HG03280 (cell line): ENCODE measurements around the gene GLRB.
A peak's percentile ranks its signal among the peaks of the same experiment; 100 is the strongest.
"Not testable (repeated sequence)": the region's sequence is repeated elsewhere in the genome, so short reads cannot be mapped to it uniquely, and the experiment has no call there.

Experiments used
- ATAC-seq: cut with Tn5 transposase; IDR thresholded peaks from one replicate; pipeline ENCODE4 v1.9.1; 2021; ENCODE audit warnings: mild to moderate bottlenecking, moderate library complexity; ENCODE audit not compliant: unreplicated experiment

Gene GLRB

DNA sequence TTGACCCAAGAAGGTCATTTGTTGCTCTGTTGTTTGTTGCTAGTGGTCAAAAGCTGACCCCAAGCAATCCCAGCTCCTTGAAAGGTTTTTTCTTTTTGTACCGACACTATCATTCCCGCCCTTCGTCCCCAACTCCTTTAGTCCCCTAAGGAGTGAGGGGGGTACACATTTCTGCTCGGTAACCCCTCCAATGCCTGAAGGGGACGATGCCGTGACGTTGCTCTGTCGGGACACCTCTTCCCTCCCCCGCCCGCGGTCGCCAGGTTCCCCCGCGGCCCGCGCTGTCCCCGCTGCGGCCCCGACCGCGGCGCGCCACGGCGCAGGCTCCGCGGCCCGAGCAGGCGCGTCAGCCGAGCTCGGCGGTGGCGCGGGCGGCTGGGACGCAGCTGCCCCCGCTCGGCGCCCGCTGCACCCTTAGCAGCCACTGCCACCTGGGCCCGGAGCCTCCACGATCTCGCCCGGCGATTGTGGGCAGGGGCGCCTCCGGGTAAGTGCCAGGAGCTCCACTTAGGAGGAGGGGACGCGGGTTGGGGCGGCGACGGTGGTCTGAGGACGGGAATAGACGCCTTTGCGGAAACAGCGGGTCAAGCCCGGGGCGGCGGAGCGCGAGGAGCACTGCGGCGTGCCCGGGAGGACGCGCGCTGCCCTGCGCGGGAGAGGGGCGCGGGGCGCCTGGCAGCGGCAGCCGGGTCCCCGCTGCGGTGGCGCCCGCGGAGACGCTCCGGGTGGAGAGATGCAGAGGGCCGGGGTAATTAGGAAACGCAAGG, at the start of gene GLRB:
Gene GLRB, plus strand, starts transcription at position 340 of the 767 bp plus-strand sequence. CDS start 1,875 bp downstream, outside the sequence.
- no peak for ATAC-seq

DNA sequence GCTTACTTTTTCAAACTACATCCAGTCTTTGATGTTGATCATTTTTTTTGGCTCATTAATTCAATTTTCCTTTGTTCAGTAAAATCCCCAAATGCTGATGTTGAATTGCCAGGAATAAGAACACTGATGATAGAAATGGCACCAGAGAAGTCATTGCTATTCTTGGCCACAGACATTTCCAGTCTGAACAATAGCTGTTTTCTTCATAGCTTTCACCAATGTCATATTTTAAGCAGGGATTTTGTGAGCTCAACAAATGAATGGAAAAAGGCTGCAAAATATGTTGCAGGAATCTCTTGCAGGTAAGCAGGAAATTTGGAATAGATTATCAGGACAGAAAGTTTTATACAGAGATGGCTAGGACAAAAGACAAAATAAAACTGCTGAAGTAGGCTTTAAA, 40.5 kb upstream of the GLRB start:
- ATAC-seq: no peak

GRCh38 chr4:157040405-157040804, 35.5 kb upstream of the GLRB start:
- no peak for ATAC-seq

- no peak for ATAC-seq
Observed at GRCh38 chr4:157043131-157043530, 32.8 kb upstream of the GLRB start.

DNA sequence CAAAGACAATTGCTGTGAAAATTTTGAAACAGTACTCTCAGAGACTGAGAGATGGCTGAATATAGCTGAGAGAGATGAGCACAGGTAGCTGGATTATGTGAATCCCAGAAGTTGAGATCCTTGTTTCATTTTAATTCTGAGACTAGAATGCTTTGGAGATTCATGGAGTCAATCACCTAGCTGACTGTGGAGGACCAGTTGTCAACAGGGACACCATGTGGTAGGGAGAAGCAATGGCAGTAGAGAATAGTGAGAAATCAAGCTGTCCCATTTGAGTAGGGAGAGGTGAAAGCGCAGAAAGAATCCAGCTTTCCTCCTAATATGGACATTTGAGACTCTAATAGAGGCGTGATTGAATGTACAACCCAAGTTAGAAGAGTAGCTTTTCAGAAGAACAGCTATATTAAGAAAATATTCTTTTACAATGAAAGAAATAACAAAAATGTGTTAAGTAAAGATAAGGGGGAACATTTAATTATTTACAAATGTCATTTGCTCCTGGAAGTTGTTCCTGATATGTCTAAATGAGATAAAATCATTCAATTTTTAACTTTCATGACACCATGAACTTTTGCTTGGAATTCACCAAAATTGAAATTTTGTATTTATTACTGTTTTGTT, 30.3 kb upstream of the GLRB start:
- ATAC-seq: peak; percentile 58

DNA sequence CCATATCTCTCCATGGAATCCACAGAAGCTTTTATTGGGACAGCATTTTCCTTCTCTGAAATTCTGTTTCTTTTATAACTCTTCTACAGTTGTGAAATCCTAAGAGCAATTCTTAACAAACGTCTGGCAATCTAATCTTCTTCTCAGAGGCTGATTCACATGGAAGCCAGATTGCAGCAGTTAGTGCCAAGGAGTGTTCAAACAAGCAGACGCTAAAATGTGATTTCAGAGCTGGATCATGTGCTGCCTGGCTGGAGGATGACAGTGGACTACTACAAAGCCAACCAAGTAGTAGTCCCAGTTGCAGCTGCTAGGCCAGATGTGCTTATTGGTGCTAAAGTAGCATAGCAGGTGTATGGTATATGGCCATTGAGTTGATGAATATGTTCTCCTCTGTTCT, 27.7 kb upstream of the GLRB start:
- ATAC-seq: no peak

- no peak for ATAC-seq
Observed at GRCh38 chr4:157050561-157050960, 25.4 kb upstream of the GLRB start.

DNA sequence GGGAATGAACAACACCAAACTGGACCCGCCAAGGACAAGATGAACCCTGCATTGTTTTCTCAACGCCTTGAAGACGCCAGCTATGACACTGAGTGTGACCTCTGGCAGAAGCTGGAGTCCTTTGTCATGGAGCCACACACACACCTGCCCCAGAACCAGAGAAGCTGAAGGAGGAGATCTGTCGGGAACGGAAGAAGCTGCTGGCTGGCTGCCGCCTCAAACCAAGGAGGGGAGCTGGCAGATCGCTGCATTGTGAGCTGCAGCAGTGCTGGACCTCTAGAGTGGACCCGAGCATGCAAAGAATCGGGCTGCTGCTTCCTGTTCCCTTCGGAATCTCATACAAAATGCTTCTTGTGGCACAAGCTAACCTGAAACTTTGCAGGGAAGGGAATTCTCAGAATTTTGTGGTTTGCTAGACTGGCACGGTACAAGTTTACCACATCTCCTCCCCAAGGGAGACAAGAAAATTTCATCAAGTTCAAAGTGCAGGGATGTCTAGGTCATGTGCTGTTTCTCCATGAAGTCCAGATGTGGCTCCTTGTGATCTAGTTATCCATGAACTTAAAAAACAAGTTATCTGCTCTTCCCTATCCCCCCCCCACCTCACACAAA, 23.4 kb upstream of the GLRB start:
- ATAC-seq: no peak

DNA sequence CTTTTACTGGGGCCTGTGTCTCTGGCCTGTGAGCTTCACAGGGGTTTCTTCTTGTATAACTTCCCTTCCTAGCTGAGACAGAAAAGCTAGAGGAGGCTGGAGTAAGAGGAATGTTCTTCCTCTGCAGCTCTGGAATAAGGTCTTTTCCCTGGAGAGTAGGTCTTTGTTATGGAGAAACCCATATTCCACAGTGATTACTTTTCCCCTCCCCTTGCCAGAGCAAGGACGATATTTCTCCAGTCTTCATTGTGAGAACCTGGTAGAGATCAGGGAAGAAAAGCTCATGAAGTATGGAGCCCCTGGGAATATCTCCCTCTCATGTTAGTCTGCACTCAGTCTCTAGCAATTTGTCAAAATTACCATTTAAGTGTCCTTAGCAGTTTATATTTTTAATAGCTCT, 18.7 kb upstream of the GLRB start:
- no peak for ATAC-seq

DNA sequence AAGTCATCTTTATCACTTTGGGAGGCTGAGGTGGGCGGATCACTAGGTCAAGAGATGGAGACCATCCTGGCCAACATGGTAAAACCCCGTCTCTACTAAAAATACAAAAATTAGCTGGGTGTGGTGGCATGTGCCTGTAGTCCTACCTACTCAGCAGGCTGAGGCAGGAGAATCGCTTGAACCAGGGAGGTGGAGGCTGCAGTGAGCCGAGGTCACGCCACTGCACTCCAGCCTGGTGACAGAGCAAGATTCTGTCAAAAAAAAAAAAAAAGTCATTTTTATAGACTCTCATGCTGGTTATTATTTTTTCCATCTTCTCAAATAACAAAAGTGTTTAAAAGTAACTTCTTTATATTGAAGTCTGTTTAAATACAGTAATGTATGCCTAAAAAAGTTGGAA, 17.1 kb upstream of the GLRB start:
- not testable (repeated sequence) for ATAC-seq

GRCh38 chr4:157072002-157072401, 3.9 kb upstream of the GLRB start:
- no peak for ATAC-seq

- ATAC-seq: no peak
Observed at GRCh38 chr4:157075401-157075800, 549 bp upstream of the GLRB start.

GRCh38 chr4:157076578-157076947, 613 bp downstream of the GLRB start:
- no peak for ATAC-seq

DNA sequence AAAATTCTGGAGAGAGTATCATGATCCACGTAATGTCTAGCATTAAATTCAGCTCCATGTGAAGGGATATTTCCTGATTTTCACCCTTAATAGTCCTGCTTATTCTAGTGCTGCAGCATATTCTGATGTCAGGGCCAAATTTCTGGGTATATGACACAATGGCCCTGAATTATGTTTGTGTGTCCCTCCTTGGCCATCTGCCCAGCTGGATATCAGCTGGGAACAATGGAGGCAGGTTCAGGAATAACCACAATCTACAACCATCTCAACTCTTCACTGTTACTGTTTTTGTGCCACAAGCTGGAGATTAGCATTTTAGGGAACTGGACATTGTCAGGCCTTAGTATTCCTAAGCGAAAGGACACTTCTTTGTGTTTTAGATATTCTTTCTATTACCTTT, 3.5 kb downstream of the GLRB start:
- no peak for ATAC-seq

DNA sequence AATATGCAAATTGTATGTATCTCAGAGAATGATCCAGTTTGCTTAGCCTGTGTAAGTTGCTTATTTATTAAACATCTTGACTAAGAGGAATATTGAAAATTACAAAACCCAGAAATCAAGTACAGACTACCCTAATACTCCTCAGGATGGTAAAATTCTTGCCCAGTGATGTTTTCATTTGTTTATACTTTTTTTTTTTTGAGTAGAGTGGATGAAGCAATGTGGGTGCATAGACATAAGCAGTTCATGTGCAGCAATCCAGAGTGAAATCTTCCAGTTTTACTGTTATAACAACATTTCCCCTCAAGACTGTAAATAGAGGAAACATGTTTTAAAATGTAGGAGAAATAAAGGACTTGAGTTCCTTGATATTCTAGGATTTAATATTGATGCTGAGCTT, 4.7 kb downstream of the GLRB start:
- no peak for ATAC-seq

- no peak for ATAC-seq
Observed at GRCh38 chr4:157095716-157096115, 19.8 kb downstream of the GLRB start.

DNA sequence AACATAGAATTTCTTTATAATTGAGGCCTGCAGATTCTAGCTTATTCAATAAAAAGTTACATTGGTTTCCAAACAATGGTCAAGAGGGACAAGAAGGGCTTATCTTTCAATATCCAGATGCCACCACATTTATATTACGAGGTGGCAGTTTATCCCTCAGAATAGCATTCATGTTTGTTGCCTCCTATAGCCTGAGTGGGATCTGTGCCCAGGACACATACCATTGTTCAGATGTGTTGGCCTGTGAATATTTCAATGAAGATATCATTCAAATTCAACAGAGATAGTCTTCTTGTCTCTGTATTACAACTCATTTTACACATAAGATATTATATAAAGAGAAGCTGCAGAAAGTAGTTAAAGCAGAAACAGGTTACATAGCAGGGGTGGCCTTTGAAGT, 20.5 kb downstream of the GLRB start:
- ATAC-seq: no peak

DNA sequence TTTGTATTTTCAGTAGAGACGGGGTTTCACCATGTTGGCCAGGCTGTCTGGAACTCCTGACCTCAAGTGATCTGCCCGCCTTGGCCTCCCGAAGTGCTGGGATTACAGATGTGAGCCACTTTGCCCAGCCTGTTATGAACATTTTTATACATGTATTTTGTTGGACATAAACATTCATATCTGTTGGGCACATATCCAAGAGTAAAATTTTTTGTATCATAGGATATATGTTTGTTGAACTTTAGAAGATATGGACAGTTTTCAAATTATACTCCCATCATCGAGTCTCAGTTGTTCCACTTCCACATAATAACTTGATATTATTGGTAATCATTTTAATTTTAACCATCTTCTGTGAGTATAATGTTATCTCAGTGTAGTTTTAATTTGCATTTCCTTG, 23.6 kb downstream of the GLRB start:
- ATAC-seq: no peak

GRCh38 chr4:157104541-157104940, 28.6 kb downstream of the GLRB start:
- ATAC-seq: no peak

DNA sequence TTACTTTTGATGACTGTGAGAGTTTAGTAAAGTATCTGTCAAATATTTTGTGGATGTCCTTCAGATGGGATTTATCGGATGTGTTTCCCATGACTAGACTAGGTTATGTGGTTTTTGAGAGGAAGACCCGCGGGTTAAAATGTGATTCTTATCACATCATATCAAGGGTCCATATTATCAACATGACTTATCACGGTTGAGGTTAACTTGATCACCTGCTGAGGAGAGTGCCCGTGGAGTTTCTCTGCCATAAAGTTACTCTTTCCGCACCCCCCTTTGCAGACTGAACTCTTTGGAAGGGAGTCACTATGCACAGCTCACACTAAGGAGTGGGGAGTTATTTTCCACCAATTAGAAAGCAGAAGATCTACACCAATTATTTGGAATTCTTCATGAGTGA, 38.7 kb downstream of the GLRB start:
- no peak for ATAC-seq

GRCh38 chr4:157115613-157116335, 39.8 kb downstream of the GLRB start:
- no peak for ATAC-seq

DNA sequence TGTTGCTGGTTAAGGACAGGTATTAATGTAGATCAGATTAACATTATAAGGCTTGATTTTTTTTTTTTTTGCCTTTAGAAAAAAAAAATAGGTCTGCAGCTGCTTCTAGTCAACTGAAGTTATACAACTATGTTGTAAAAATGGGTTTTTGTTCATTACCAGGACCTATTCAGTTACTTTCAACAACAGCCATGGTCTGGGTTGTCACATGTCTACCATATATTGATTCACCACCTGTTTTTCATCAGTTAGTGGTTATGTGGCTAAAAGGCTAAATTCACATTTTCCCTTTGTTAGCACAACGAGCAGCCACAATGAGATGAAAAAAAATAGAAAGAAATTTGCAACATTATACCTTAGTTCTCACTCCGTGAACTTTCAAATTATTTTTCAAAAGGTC, 45.5 kb downstream of the GLRB start:
- no peak for ATAC-seq
